PFSK-1 (cell line): ENCODE data around the gene IFI35.

ENCODE experiments used
- FOXP2 ChIP-seq: optimal IDR thresholded peaks from 2 replicates; pipeline ENCODE3; 2011; ENCODE audit warnings: borderline replicate concordance, control low read depth, inconsistent platforms; ENCODE audit not compliant: insufficient read depth; ENCODE audit errors: extremely low read length, extremely low read depth
- POLR2AphosphoS5 ChIP-seq: IDR thresholded peaks from 2 replicates; pipeline ENCODE4 v1.6.1; 2012; ENCODE audit warnings: low read depth, mild to moderate bottlenecking, control low read depth, low read length, moderate library complexity
- REST ChIP-seq, 2 experiments: IDR thresholded peaks; 2 replicates each; pipeline versions ENCODE4 v1.6.1 to v1.8.0; 2011 to 2012; ENCODE audit warnings: low read depth in 2 of 2, low read length in 2 of 2, control low read depth in 1 of 2, inconsistent platforms in 1 of 2, mild to moderate bottlenecking in 1 of 2, moderate library complexity in 1 of 2; ENCODE audit not compliant: insufficient read depth in 1 of 2
- SIN3A ChIP-seq: IDR thresholded peaks from 2 replicates; pipeline ENCODE4 v1.6.1; 2012; ENCODE audit warnings: mild to moderate bottlenecking, low read length, moderate library complexity, borderline replicate concordance; ENCODE audit not compliant: insufficient read depth
- TAF1 ChIP-seq: IDR thresholded peaks from 2 replicates; pipeline ENCODE4 v1.6.1; 2012; ENCODE audit warnings: low read length, control low read depth, borderline replicate concordance; ENCODE audit not compliant: insufficient read depth

- TF ChIP-seq POLR2AphosphoS5 (no peak), TAF1 (no peak), REST (IDR thresholded peaks at IDR 0.05; ENCODE audit: insufficient read depth in 1 of 2, low read depth in 2 of 2, low read length in 2 of 2) (no peak), SIN3A (no peak), FOXP2 (no peak)
These were observed 38.7 kb upstream of the IFI35 start for GRCh38 chr17:42967925-42968324.
